HG03064 (cell line): Measurements from ENCODE around the gene PACRG.

Experiments used
- ATAC-seq: cut with Tn5 transposase; IDR thresholded peaks from one replicate; pipeline ENCODE4 v1.9.1; 2021; ENCODE audit warnings: low read depth; ENCODE audit not compliant: unreplicated experiment

The PACRG gene

DNA sequence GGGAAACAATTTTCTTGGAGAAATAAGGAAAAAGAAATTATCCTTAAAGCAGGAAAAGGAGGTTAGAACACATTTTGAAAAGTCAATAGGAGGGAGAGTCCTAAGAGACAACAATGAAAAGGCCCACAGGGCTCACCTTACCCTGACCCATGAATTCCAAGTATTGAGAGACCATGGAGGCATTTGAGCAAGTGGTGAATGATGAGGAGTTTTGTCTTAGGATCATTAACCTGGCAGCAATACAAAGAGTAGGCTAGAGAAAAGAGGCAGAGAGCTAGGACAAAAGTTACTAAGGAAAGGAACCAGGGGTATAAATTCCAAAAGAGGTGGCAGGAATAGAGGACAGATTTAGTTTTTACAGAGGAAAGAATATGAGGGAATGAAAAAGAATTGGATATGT is 44.7 kb downstream of the PACRG start:
- ATAC-seq, result no peak

GRCh38 chr6:162773996-162774395 is 46.2 kb downstream of the PACRG start:
- ATAC-seq, result no peak

GRCh38 chr6:162777091-162777490 is 49.3 kb downstream of the PACRG start:
- ATAC-seq, result no peak

DNA sequence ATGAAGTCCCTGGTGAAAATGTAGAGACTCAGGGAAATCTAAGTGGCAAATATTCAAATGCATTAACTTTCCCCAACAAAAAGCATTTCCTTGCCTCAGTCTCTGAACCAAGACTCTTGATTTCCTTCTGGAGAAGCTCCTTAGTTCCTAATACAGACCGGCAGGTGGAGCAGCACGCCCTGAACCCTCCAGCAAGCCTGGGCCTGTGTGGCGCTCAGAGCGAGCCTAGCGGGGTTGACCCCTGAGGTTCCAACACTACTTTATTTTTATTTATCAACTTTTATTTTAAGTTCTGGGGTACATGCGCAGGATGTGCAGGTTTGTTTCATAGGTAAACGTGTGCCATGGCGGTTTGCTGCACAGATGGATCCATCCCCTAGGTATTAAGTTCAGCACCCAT is 50.8 kb downstream of the PACRG start:
- ATAC-seq, result no peak

- ATAC-seq, result no peak
Observed at GRCh38 chr6:162785632-162786242, 58.0 kb downstream of the PACRG start.

DNA sequence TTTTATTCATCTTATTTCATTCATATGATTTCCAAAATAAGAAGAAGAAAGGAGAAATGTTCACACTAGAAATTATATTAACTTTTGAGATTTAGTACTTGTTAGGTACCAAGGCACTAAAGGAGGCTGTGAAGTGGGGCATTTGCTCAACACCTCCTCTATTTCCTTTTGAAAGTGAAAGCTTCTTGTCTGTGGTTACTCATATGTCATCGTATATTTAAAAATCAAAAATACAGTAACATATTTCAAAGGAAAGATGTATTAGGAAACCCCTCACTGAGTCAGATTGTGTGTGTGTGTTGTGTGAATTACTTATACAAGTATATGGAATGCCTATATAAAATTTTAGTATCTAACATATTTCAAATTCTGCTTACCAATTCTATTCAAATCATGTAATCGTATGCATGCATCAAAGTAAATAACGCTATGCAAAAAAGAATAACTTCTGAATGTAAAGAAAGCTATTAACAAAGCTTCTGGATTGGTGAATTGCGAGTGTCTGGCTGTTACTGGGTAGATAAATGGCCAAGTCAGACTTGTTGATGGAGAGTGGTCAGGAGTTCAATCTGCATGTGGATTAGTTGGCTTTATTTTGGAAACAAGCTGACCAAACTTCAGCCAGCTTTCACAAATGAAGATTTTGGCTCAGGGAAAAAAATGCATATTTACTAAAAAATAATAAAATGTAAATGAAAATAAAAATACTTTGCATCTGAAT is 70.9 kb downstream of the PACRG start:
- no peak for ATAC-seq

- ATAC-seq, result no peak
Observed at GRCh38 chr6:162814426-162814973, 86.7 kb downstream of the PACRG start.

GRCh38 chr6:162817196-162817595 is 89.4 kb downstream of the PACRG start:
- no peak for ATAC-seq

GRCh38 chr6:162819284-162819683 is 91.5 kb downstream of the PACRG start:
- ATAC-seq, result no peak

DNA sequence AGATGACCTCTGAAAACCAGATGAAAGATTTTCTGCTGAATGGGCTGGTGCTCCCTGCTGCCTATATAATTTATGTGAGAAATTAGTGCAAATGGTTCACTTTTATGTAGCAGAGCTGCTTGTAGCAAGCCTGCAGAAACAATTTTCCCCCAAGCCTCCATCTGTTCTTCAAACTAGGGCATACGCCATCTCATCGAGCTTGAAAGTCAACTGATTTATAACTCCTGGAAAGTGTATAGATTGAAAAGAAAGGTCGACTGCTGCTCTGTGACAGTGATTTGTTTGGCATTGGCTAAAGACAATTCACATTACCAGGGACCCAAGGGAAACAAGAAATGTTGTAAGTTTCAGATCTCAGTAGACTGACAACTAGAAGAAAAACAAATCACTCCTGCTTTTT is 93.3 kb downstream of the PACRG start:
- no peak for ATAC-seq

GRCh38 chr6:162825597-162825996 is 97.8 kb downstream of the PACRG start:
- no peak for ATAC-seq

GRCh38 chr6:162829013-162829742 is 101.4 kb downstream of the PACRG start:
- ATAC-seq, result no peak

GRCh38 chr6:162833776-162834175 is 106.0 kb downstream of the PACRG start:
- no peak for ATAC-seq

DNA sequence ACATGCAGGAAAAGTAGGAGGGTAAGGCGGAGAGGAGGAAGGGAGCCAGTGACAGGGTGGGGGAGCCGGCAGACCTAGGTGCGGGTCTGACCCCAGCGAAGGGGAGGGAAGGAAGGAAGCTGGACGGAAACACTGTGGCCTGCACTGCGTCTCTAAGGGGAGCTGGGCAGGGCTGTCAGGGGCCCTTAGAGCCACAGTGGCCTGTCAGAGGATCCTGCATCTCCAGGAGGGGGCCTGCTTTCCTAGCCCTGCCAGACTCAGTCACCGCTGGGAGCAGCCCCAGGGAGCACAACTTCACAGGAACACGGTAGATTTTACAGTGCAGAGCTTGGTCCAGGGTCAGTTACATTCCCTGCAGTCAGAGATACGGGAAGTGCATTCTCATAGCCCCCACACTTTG is 118.2 kb downstream of the PACRG start:
- ATAC-seq, result no peak

GRCh38 chr6:162846723-162847122 is 118.9 kb downstream of the PACRG start:
- ATAC-seq, result no peak

DNA sequence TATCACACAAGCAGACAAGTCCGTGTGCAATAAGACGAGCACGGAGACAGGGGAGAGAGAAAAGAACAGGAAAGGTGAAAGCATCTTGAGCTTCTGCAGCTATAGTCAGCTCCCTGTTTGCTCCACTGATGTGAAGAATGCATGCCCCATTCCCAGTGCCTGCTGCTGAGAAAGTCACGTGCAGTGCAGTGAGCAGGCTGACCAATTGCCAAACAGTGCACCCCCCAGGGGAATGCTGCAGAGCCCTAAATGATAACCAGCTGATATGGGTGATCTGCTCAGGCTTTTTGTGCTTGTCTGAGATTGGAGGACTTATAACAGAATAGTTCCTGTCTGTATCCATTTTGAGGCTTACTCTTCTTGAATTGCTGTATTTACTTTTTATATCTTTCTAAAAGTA is 121.5 kb downstream of the PACRG start:
- ATAC-seq, result no peak

GRCh38 chr6:162852192-162852591 is 124.4 kb downstream of the PACRG start:
- no peak for ATAC-seq

GRCh38 chr6:162852840-162853577 is 125.2 kb downstream of the PACRG start:
- no peak for ATAC-seq

GRCh38 chr6:162854228-162854627 is 126.5 kb downstream of the PACRG start:
- no peak for ATAC-seq

DNA sequence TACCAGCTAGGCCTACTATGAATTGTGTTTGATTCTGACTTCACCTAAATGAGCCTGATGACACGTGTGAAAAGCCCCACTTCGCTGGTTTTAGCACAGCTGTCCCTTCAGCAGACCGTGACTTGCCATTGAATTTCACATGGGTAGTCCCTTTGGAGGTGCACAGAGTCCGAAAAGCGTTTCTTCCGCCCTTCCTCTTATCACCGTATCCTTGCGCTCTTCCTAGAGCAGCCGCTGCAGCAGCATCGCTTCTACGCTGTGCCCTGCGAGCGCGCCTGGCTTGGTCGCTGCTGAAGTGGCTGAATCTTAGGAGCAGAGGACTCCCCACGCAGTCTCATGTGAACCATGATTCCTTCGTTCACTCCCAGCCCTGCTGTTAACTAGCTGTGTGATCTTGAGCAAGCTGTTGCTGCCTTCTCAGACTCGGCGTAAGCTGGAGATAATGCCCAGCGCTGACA is 127.0 kb downstream of the PACRG start:
- ATAC-seq, result no peak

DNA sequence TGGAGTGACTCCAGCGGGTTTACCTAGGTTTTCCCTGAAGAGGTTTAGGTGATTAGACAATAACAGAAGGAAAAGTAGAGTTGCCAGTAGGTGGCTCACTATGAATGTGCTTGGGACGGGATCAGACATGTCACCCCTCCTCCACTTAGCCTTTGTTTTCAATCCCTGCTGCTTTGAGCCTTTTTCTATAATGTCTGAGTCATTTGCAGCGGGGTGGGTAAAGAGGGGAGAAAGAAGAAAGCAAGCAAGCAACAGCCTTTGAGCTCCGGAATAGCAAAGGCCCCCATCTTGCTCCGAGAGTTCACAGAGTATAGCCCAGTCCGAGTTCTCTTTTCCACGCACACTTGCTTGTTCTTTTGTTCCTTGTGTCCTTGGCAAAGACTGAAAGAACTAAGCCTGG is 129.1 kb downstream of the PACRG start:
- ATAC-seq, result no peak
